SK-N-DZ (cell line): ENCODE measurements around the gene TRIM47.

Experiments used
- DNase-seq: peaks from one replicate; pipeline ENCODE4 v3.0.0-alpha.2; 2015; ENCODE audit warnings: low spot score

The TRIM47 gene

DNA sequence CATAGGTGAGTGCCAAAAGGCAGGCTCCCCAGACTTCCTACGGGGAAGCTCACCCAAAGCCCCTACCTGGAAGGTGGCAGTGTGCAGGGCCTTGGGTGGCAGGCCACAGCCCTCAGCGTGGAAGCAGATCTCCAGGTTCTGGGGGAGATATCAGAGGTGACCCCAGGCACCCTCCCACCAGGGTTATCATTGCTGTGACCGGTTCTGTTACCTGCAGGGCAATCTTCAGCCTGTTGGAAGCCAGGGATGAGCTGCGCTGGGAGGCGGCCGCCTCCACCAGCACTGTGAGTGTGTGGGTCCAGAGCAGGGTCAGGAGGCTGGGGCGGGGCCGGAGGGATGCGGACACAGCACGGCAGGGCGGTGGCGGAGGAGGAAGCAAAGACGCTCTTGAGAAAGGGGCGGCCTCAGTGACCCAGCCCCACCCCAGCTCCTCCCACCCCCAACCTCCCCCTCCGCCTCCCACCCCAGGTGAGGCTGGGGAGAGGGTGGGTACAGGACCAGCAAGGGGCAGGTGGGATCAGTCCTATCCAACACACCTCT, 47.3 kb downstream of the TRIM47 start:
- no peak for DNase-seq

DNA sequence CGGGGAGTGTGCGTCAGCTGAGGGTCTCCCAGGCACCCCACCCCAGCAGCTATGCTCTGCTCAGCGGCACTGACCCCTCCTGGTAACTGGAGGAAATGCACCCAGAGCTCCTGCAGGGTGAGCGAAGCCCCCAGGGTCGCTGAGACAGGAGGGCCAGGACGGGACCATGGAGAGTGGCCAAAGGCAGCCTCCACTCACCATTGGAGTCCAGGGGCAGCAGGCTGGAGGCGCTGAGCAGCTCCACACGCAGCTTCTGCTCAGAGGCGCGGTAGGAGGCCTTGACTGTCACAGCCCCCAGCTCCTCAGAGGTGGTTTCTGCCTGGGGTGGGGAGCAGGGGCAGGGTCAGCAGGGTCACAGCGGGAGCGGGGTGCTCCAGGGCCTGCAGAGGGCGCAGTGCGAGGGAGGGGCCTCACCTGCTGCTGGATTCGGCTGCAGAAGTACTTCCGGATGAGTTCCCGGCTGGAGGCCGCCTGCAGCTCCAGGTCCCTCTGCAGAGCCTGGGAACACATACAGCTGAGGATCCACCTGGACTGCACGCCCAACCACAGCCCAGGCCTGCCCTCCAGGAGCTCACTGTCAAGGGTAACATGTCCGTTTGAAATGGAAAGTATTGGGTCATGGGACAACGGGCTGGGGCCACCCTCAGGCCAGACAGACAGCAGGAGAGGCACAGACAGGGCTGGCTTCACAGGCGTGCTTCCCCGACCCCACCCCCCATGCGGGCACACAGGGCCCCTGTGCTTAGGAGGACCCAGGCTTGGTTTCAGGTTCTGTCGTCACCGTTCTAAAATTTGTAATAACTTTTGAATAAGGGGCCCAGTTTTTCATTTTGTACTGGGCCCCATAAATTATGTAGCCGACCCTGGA, 48.0 kb downstream of the TRIM47 start:
- DNase-seq, result no peak

DNA sequence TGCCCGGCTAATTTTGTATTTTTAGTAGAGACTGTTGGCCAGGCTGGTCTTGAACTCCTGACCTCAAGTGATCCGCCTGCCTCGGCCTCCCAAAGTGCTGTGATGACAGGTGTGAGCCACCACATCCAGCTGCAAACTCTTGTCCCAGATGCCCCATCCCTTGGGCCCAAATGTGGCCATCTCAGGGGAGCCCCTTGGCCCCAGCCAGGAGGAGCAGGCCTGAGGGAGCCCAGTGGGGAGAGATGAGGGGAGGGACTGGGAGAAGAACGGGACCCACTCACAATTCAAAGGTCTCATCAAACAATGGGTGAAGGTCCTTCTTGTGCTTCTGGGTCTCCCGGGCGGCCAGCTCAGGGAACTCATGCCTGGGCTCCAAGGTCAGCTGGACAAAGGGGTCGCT, 48.6 kb downstream of the TRIM47 start:
- DNase-seq, result no peak

DNA sequence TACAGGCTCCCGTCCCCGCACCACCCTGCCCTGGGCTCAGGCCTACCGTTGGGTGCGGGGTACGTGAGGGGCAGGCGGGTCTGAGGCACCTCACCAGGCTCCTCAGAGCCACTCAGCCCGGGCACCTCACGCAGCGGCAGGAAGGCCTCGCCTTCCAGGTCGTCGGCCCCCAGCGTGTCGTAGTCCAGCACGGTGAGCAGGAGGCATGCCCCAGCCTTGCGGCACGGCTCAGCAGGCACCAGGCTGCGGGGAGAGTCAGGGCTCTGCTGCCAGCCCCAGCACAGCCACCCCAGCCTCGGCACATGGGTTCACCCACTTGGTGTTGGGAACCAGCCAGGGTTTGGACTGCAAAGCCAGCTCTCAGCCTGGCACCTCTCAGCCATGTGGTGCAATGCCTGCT, 49.6 kb downstream of the TRIM47 start:
- no peak for DNase-seq

DNA sequence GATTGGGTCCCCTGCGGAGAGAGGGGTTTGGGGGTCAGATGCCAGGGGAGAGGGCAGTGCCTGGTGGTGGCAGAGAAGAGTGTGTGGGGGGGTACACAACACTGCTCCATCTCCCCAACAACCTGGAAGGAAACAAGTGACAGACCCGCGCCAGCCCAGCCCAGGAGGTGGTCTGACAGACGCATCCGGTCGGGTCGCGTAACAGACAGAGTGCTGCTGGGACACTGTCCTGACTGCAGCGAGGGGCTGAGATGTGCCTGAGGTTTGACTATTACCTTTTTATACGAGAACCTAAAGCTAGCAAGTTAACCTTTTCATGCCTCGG, 50.3 kb downstream of the TRIM47 start:
- no peak for DNase-seq

DNA sequence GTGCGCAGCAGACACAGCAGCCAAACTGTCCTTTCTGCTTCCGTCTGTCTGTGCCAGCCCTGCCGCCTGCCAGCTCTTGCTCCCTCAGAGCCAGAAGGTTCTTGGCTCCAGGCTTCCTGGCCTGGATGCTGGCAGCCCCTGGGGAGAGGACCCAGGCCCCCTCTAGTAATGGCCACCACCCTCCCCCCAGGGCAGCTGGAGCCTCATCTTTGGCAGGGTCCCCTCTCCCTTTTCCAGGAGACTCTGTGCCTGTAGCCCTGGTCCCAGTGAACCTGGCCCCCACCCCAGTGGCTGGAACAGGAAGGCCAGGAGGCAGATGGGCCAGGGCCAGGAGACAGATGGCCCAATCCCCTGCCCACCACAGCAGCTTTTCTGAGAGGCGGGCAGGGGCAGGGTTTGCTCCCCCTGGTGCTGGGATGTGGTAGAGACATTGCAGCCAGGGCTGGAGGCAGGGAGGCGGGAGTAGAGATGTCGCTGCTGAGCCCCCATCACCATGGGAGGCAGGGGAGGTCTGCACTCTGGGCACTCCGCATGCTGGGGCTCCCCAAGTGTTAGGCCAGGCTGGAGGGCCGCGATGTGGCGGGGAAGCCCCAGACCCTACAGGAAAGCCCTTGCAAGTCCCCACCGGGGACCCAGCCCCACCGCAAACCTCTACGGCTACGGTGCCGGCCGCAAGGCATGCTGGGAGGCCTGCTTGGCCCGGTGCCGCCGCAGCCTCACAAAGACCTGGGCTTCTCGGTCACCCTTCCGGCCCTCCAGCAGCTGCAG, 50.9 kb downstream of the TRIM47 start:
- peak; percentile 88 for DNase-seq

DNA sequence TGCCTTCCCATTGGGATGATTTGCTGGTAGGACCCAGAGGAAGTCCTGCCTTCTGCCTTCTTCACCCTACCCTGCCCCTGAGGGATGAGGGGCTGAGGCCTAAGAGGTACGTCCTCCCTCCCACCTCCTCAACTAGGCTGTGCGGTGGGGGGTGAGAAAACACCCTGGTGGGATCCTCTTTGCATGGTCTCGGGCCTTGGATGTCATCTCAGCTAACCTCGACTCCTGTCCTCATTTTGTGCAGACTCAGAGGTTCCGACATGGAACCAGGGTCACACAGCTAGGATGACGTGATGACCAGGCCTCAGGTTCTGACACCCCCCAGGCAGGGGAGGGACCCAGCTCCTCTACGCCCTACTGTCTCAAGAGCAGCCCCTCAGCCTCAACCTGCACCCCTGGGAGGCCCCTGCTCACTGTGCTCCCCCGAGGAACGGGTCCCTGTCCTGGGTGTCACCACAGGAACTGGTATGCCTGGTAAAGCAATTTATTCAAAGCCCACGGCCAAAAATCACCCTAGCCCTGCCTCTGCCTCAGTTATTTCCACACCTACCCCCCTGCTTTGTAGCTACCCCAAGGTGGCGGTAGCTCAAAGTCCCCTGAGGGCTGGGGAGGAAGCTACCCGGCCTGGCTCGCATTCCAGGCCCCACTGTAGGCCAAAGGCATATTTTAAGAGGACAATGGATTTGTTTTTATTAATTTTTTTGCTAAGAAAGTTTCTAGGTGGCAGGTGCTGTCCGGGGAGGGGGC, 51.6 kb downstream of the TRIM47 start:
- DNase-seq, result no peak

DNA sequence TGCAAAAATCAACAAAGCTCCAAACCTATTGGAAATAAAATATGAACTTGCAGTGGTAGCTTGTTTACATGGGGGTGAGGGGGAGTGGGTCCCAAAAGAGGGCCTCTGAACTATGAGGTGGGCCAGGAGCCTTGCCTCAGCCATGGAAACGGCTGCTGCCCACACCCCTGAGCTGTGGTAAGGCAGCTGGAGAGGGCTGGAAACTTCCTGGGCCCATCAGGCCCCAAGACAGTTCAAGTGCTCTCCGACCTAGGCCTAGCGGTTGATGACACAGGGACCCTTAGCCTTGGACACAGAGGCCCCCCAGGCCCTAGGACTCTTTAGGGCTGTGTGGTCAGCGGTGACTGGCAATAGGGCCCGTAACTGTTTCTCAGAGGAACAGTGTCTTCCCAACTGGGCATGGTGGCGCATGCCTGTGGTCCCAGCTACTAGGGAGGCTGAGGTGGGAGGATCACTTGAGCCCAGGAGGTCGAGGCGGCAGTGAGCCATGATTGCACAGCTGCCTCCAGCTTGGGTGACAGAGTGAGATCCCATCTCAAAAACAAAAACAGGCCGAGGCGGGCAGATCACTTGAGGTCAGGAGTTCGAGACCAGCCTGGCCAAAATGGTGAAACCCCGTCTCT, 52.5 kb downstream of the TRIM47 start:
- no peak for DNase-seq

DNA sequence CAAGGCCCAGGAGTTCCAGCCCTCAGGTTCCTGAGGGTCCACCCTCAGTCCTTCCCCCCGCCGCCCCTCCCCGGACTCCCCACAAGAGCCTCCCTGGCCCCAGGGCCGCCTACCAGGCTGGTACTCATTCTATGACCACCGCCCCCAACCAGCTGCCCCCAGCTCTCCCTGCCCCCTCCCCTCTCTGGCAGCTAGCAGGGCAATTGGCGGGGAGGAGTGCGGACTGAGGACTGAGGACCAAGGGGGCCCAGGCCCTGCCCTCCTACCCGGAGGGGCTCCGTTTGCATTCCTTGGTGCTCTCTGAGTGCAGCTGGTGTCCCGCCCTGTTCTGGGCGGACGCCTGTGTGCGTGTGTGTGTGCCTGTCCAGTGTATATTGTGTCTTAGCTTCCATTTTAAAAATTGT, 53.2 kb downstream of the TRIM47 start:
- no peak for DNase-seq

DNA sequence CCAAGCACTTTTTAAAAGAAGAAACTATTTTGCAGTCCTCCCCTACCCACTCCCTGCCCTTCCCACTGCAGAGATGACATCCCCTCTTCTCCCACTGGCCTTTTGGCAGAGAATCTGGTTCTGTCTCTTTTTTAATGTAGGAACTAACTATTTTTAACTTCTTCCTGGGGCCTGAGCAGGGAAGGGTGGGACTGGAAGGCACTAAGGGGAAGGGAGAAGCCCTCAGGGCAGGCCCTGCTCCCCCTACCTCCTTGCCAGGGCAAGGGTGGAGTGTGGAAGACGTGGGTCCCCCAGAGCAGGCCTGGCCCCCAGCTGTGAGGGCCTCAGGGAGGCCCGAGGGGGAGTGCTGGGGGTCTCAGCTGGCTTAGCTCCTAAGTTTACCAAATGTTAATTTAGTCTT, 53.7 kb downstream of the TRIM47 start:
- DNase-seq, result no peak
